H1 (cell line): ENCODE data around the gene SLC8A1. TPM values are rescaled to one million over a fixed set of nuclear protein-coding genes. Genes with fewer than 3 reads are reported as not detected.

Experiments
- CTCF ChIA-PET: fragments of 300-600 bp; sonication (Branson Sonifier 250); formaldehyde crosslinking; loops from one replicate; lab custom pipeline; 2021; ENCODE audit not compliant: partially characterized antibody; lab: Charles Lee
- POLR2A ChIA-PET: fragments of 300-600 bp; sonication (Branson Sonifier 250); formaldehyde crosslinking; loops from one replicate; lab custom pipeline; 2021; ENCODE audit warnings: inconsistent platforms; ENCODE audit not compliant: partially characterized antibody; lab: Charles Lee
- DNase-seq, 2 experiments: peaks; one replicate each; pipeline versions ENCODE4 v3.0.0 to v3.0.0-alpha.2; 2010 to 2022; ENCODE audit warnings: low spot score in 2 of 2, low read depth in 1 of 2, mixed read lengths in 1 of 2
- FAIRE-seq: peaks from 2 replicates; lab custom pipeline; 2011; peaks lifted over from hg19 to GRCh38; lab: Jason Lieb, UNC
- H2AFZ ChIP-seq: 2 replicates; pipeline ENCODE4 v1.8.1; 2012; ENCODE audit warnings: low read length, inconsistent platforms
- H2AK5ac ChIP-seq: 2 replicates; pipeline ENCODE4 v1.6.1; 2013; ENCODE audit warnings: low read depth, low read length
- H2BK120ac ChIP-seq: replicated peaks from 2 replicates; pipeline ENCODE3; 2013; ENCODE audit warnings: low read depth, low read length, inconsistent platforms
- H2BK12ac ChIP-seq: 2 replicates; pipeline ENCODE4 v1.6.1; 2013; ENCODE audit warnings: low read depth, low read length
- H2BK15ac ChIP-seq: 2 replicates; pipeline ENCODE4 v1.6.1; 2013; ENCODE audit warnings: low read length
- H2BK20ac ChIP-seq: 2 replicates; pipeline ENCODE4 v1.6.1; 2013; ENCODE audit warnings: low read length
- H2BK5ac ChIP-seq: 2 replicates; pipeline ENCODE4 v1.6.1; 2013; ENCODE audit warnings: low read depth, low read length
- H3K14ac ChIP-seq: 2 replicates; pipeline ENCODE4 v1.6.1; 2013; ENCODE audit warnings: inconsistent platforms; ENCODE audit not compliant: insufficient read length
- H3K18ac ChIP-seq: 2 replicates; pipeline ENCODE4 v1.6.1; 2013; ENCODE audit warnings: low read length; ENCODE audit errors: extremely low read depth
- H3K23ac ChIP-seq: 2 replicates; pipeline ENCODE4 v1.6.1; 2013; ENCODE audit warnings: inconsistent platforms; ENCODE audit not compliant: insufficient read length
- H3K23me2 ChIP-seq: 2 replicates; pipeline ENCODE4 v1.6.1; 2013; ENCODE audit warnings: low read depth, low read length
- H3K27ac ChIP-seq: 2 replicates; pipeline ENCODE4 v1.6.1; 2011; ENCODE audit warnings: low read depth, low read length, inconsistent platforms
- H3K27me3 ChIP-seq, 4 experiments: replicated peaks in 1 of 4; 1 replicate in 1 of 4; 2 replicates in 3 of 4; pipeline versions ENCODE4 v1.6.1 to v1.8.1; 2011 to 2013; ENCODE audit warnings: low read length in 3 of 4, mild to moderate bottlenecking in 3 of 4, inconsistent platforms in 2 of 4, mixed read lengths in 2 of 4, moderate library complexity in 1 of 4; ENCODE audit not compliant: control insufficient read depth in 3 of 4, insufficient read depth in 3 of 4; ENCODE audit errors: extremely low read depth in 1 of 4
- H3K36me3 ChIP-seq, 4 experiments: 2 replicates each; pipeline versions ENCODE4 v1.6.1 to v1.8.1; 2011 to 2013; ENCODE audit warnings: mild to moderate bottlenecking in 4 of 4, low read length in 3 of 4, moderate library complexity in 2 of 4, control low read depth in 1 of 4, inconsistent platforms in 1 of 4; ENCODE audit not compliant: insufficient read depth in 4 of 4, control insufficient read depth in 2 of 4
- H3K4ac ChIP-seq: replicated peaks from 2 replicates; pipeline ENCODE3; 2013; ENCODE audit warnings: low read length, low read depth, mixed read lengths, inconsistent platforms; ENCODE audit not compliant: insufficient read length
- H3K4me1 ChIP-seq, 4 experiments: replicated peaks in 1 of 4; 1 replicate in 1 of 4; 2 replicates in 3 of 4; pipeline versions ENCODE4 v1.6.1 to v1.8.1; 2011 to 2013; ENCODE audit warnings: low read length in 3 of 4, inconsistent platforms in 2 of 4, mixed read lengths in 1 of 4; ENCODE audit not compliant: insufficient read depth in 4 of 4, control insufficient read depth in 3 of 4
- H3K4me2 ChIP-seq, 2 experiments: 2 replicates each; pipeline versions ENCODE4 v1.6.1 to v1.8.1; 2011 to 2013; ENCODE audit warnings: low read depth in 2 of 2, low read length in 2 of 2, control low read depth in 1 of 2, inconsistent platforms in 1 of 2, mild to moderate bottlenecking in 1 of 2; ENCODE audit not compliant: insufficient read depth in 1 of 2
- H3K4me3 ChIP-seq, 4 experiments: fragments of 200-600, 300-600 bp in 1 of 4; sonication (generic), shearing (Covaris generic), sonication (Bioruptor Twin) in 1 of 4; 2 replicates each; pipeline versions ENCODE4 v1.5.1 to v1.8.1; 2011 to 2016; ENCODE audit warnings: low read length in 4 of 4, low read depth in 3 of 4, control low read depth in 2 of 4, inconsistent platforms in 2 of 4, mild to moderate bottlenecking in 2 of 4, mixed read lengths in 1 of 4, moderate library complexity in 1 of 4; ENCODE audit not compliant: insufficient read depth in 2 of 4; ENCODE audit errors: extremely low read depth in 1 of 4
- H3K56ac ChIP-seq: replicated peaks from 2 replicates; pipeline ENCODE3; 2013; ENCODE audit warnings: low read depth, mild to moderate bottlenecking, mixed read lengths, low read length, inconsistent platforms; ENCODE audit not compliant: insufficient read length
- H3K79me1 ChIP-seq: 2 replicates; pipeline ENCODE4 v1.6.1; 2013; ENCODE audit warnings: low read depth, low read length, control low read depth
- H3K79me2 ChIP-seq, 2 experiments: 2 replicates each; pipeline versions ENCODE4 v1.6.1 to v1.8.1; 2012 to 2013; ENCODE audit warnings: low read length in 2 of 2, mild to moderate bottlenecking in 2 of 2, inconsistent platforms in 1 of 2; ENCODE audit not compliant: insufficient read depth in 2 of 2, control insufficient read depth in 1 of 2
- H3K9ac ChIP-seq, 4 experiments: replicated peaks in 1 of 4; 1 replicate in 1 of 4; 2 replicates in 3 of 4; pipeline versions ENCODE4 v1.6.1 to v1.8.1; 2011 to 2013; ENCODE audit warnings: low read depth in 3 of 4, low read length in 3 of 4, control low read depth in 2 of 4, mild to moderate bottlenecking in 2 of 4, moderate library complexity in 2 of 4, inconsistent platforms in 1 of 4; ENCODE audit errors: extremely low read depth in 1 of 4
- H3K9me3 ChIP-seq, 2 experiments: 2 replicates each; pipeline versions ENCODE4 v1.6.1 to v1.8.1; 2012 to 2013; ENCODE audit warnings: mild to moderate bottlenecking in 2 of 2, moderate library complexity in 2 of 2, control low read depth in 1 of 2, inconsistent platforms in 1 of 2, low read depth in 1 of 2, low read length in 1 of 2, mixed read lengths in 1 of 2; ENCODE audit not compliant: insufficient read depth in 2 of 2
- H4K20me1 ChIP-seq, 2 experiments: replicated peaks in 1 of 2; 2 replicates each; pipeline versions ENCODE3 to v1.8.1; 2011 to 2013; ENCODE audit warnings: inconsistent platforms in 2 of 2, low read length in 2 of 2, mild to moderate bottlenecking in 1 of 2; ENCODE audit not compliant: insufficient read depth in 2 of 2, control insufficient read depth in 1 of 2
- H4K5ac ChIP-seq: 2 replicates; pipeline ENCODE4 v1.6.1; 2013; ENCODE audit warnings: low read length, low read depth, mixed read lengths, inconsistent platforms; ENCODE audit not compliant: insufficient read length
- H4K8ac ChIP-seq: 2 replicates; pipeline ENCODE4 v1.8.0; 2013; ENCODE audit warnings: mild to moderate bottlenecking, moderate library complexity, low read length, inconsistent platforms; ENCODE audit not compliant: insufficient read depth; ENCODE audit errors: extremely low read depth
- H4K91ac ChIP-seq: replicated peaks from 2 replicates; pipeline ENCODE3; 2013; ENCODE audit warnings: low read length, mixed read lengths, inconsistent platforms; ENCODE audit not compliant: insufficient read length
- BRCA1 ChIP-seq: IDR thresholded peaks from 2 replicates; pipeline ENCODE4 v1.6.1; 2012; ENCODE audit warnings: low read depth, low read length, improper control_type of control experiment
- CHD2 ChIP-seq: IDR thresholded peaks from 2 replicates; pipeline ENCODE4 v1.6.1; 2012; ENCODE audit warnings: low read length, improper control_type of control experiment
- HDAC2 ChIP-seq, 2 experiments: fragments of 300-600 bp in 1 of 2; sonication (generic) in 1 of 2; IDR thresholded peaks; 2 replicates each; pipeline ENCODE4 v1.6.1; 2011 to 2012; ENCODE audit warnings: low read depth in 2 of 2, low read length in 2 of 2, mild to moderate bottlenecking in 2 of 2, moderate library complexity in 2 of 2, borderline replicate concordance in 1 of 2, inconsistent platforms in 1 of 2
- HDAC6 ChIP-seq: IDR thresholded peaks from one replicate; pipeline ENCODE4 v1.7.1; 2012; ENCODE audit warnings: low read depth, mild to moderate bottlenecking, inconsistent platforms, low read length, moderate library complexity
- KDM4A ChIP-seq: IDR thresholded peaks from one replicate; pipeline ENCODE4 v1.7.1; 2012; ENCODE audit warnings: low read depth, mild to moderate bottlenecking, moderate library complexity, low read length, inconsistent platforms; ENCODE audit not compliant: severe bottlenecking
- NRF1 ChIP-seq: IDR thresholded peaks from 2 replicates; pipeline ENCODE4 v1.6.1; 2011; ENCODE audit warnings: mild to moderate bottlenecking, low read depth, low read length, improper control_type of control experiment
- RNF2 ChIP-seq: fragments of 200-900, 300-1000 bp; sonication (generic); IDR thresholded peaks from 2 replicates; pipeline ENCODE4 v1.7.1; 2016; ENCODE audit warnings: borderline replicate concordance, low read depth, mild to moderate bottlenecking, antibody characterized with exemption, low read length; ENCODE audit not compliant: poor library complexity, severe bottlenecking; ENCODE audit errors: missing control alignments
- SIRT6 ChIP-seq: IDR thresholded peaks from one replicate; pipeline ENCODE4 v1.7.1; 2012; ENCODE audit warnings: low read length, inconsistent platforms
- TEAD4 ChIP-seq: IDR thresholded peaks from 2 replicates; pipeline ENCODE4 v1.6.1; 2012; ENCODE audit warnings: low read depth, low read length, inconsistent platforms, mixed read lengths
- WGBS, 2 experiments: shearing (Covaris generic) in 1 of 2; methylation state at CpG; one replicate each; pipeline versions ENCODE4 v1.1.6 to v1.1.7; 2013 to 2015; ENCODE audit warnings: low lambda C conversion rate in 2 of 2, mixed read lengths in 2 of 2, inconsistent platforms in 1 of 2, low coverage in 1 of 2, missing lambda C conversion rate in 1 of 2; ENCODE audit not compliant: insufficient replicate concordance in 2 of 2, insufficient coverage in 1 of 2, insufficient read length in 1 of 2; ENCODE audit errors: extremely low coverage in 1 of 2, missing lambda C conversion rate in 1 of 2; 5-methylcytosine and 5-hydroxymethylcytosine counted together
- polyA plus RNA-seq, 7 experiments: library from polyadenylated mRNA; depleted of rRNA in 3 of 7; stranded (reverse) in 5 of 7; unstranded in 2 of 7; fragments of >200 nt in 5 of 7; fragments of 200-250 nt in 2 of 7; gene quantifications; 1 replicate in 5 of 7; 2 replicates in 1 of 7; 4 replicates in 1 of 7; pipeline versions ENCODE4 v1.2.1 to v1.2.3, GENCODE V29; 2011 to 2013; ENCODE audit warnings: missing spikeins in 2 of 7, mixed read lengths in 2 of 7
- total RNA-seq: library from RNA; stranded (reverse); fragmentation: NEBNext Ultra II Directional; extraction: Animal tissue kit (Norgen Biotek cat#: 25700); gene quantifications from 2 replicates; pipeline ENCODE4 v1.2.1, GENCODE V29; 2021
- TF ChIP-seq, protein P1 (sequence below), 3 experiments: IDR thresholded peaks; 1 replicate in 2 of 3; 2 replicates in 1 of 3; pipeline versions ENCODE4 v1.5.1 to v1.6.1; 2011; ENCODE audit warnings: low read length in 3 of 3, mild to moderate bottlenecking in 3 of 3, inconsistent platforms in 2 of 3, low read depth in 1 of 3, moderate library complexity in 1 of 3; ENCODE audit not compliant: insufficient read depth in 1 of 3; ENCODE audit errors: control extremely low read depth in 1 of 3

The SLC8A1 gene
- total and polyA plus RNA-seq, 2 of the 8 experiments (the other 6 are each of a cell fraction or from before 2014, with no cell fraction given): 0.68 to 3.6 TPM

DNA sequence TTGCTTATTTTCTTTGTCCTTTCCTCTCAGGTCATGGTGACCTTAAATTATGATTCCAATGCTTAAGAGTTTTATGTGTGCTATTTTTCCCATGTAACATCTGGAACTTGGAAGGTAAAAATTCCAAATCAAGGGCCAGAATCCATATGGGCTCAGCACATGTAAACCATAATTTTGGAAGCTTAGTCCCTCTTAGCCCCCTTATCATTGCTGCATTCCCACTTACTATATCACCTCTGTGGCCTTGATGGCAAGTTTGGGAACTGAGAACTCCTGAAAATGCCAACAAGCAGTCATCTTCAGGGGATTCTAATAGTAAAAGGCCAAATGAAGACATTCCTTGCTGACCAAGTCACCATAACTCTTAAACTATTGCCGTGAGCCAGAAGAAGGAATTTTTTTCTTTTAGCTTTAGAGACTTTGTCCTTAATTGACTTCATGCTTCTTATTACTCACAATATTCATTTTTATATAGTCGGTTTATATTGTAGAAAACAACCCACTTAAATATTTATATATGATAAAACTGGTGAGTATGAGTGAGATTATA lies 251.4 kb downstream of the SLC8A1 start:
- H2AFZ ChIP-seq: peak overlapping the region; percentile 66; the same call in 1 of the 2 replicates
- no peak for DNase-seq
- H3K56ac ChIP-seq: no peak overlapping the region
- H2AK5ac ChIP-seq: no peak overlapping the region
- H3K14ac ChIP-seq: no peak overlapping the region
- H3K79me1 ChIP-seq: no peaks in the 10 kb centered on the region
- no peak overlapping the region for H3K18ac ChIP-seq
- H3K4me1 ChIP-seq: peaks cover 0 to 3% (median 0%) of the 10 kb centered on the region in 4 experiments; a peak in 1 of 7 replicates
- no peak overlapping the region for H4K5ac ChIP-seq
- H3K23ac ChIP-seq: no peak overlapping the region
- no peak overlapping the region for H4K8ac ChIP-seq
- H3K23me2 ChIP-seq: no peaks in the 10 kb centered on the region
- no peaks in the 10 kb centered on the region for H3K9me3 ChIP-seq
- POLR2A ChIA-PET: no interaction called here
- no peak overlapping the region for H2BK15ac ChIP-seq
- H2BK120ac ChIP-seq: no peak overlapping the region
- H3K36me3 ChIP-seq: no peaks in the 10 kb centered on the region; a peak in 1 of 8 replicates
- no peak overlapping the region for H2BK12ac ChIP-seq
- H3K4me3 ChIP-seq: no peak overlapping the region
- no peak overlapping the region for H4K91ac ChIP-seq
- no peaks in the 10 kb centered on the region for H3K79me2 ChIP-seq
- no peak overlapping the region for H3K4ac ChIP-seq
- no peak overlapping the region for H3K4me2 ChIP-seq
- no peaks in the 10 kb centered on the region for H4K20me1 ChIP-seq
- CTCF ChIA-PET: interaction anchor here (1.0 kb wide), 1 partner anchor 13 kb away, joined by 4 read pairs; no protein-coding TSS in a partner anchor
- H3K27me3 ChIP-seq: no peaks in the 10 kb centered on the region
- H3K27ac ChIP-seq: no peak overlapping the region
- no peak overlapping the region for H2BK5ac ChIP-seq
- 85% methylated on average over 2 of the region's 2 CpGs; no CpG with 5 or more reads in 1 of the 2 experiments for WGBS, 2 experiments
- H3K9ac ChIP-seq: no peak overlapping the region
- H2BK20ac ChIP-seq: no peak overlapping the region
- no peak for FAIRE-seq
- TF ChIP-seq HDAC2 (IDR thresholded peaks at IDR 0.05; ENCODE audit: borderline replicate concordance in 1 of 2, low read depth in 2 of 2, low read length in 2 of 2) (no peak), BRCA1 (no peak), TEAD4 (no peak), NRF1 (no peak), HDAC6 (no peak), RNF2 (no peak), KDM4A (no peak), CHD2 (no peak), SIRT6 (no peak)
- TF ChIP-seq, protein P1, sequence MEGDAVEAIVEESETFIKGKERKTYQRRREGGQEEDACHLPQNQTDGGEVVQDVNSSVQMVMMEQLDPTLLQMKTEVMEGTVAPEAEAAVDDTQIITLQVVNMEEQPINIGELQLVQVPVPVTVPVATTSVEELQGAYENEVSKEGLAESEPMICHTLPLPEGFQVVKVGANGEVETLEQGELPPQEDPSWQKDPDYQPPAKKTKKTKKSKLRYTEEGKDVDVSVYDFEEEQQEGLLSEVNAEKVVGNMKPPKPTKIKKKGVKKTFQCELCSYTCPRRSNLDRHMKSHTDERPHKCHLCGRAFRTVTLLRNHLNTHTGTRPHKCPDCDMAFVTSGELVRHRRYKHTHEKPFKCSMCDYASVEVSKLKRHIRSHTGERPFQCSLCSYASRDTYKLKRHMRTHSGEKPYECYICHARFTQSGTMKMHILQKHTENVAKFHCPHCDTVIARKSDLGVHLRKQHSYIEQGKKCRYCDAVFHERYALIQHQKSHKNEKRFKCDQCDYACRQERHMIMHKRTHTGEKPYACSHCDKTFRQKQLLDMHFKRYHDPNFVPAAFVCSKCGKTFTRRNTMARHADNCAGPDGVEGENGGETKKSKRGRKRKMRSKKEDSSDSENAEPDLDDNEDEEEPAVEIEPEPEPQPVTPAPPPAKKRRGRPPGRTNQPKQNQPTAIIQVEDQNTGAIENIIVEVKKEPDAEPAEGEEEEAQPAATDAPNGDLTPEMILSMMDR (IDR thresholded peaks at IDR 0.05; ENCODE audit: control extremely low read depth in 1 of 3, insufficient read depth in 1 of 3, low read depth in 1 of 3, low read length in 3 of 3): no peak
